Ishikawa (cell line): ENCODE data around the gene PEAK1.

Experiments used
- CEBPB ChIP-seq: IDR thresholded peaks from 2 replicates; pipeline ENCODE4 v1.6.1; 2012
- CREB1 ChIP-seq: IDR thresholded peaks from 2 replicates; pipeline ENCODE4 v1.6.1; 2012; ENCODE audit warnings: low read depth
- EGR1 ChIP-seq: IDR thresholded peaks from 2 replicates; pipeline ENCODE4 v1.6.1; 2012
- EP300 ChIP-seq: IDR thresholded peaks from 2 replicates; pipeline ENCODE4 v1.6.1; 2012; ENCODE audit warnings: borderline replicate concordance
- FOXM1 ChIP-seq: IDR thresholded peaks from 2 replicates; pipeline ENCODE4 v1.6.1; 2012; ENCODE audit warnings: low read depth, borderline replicate concordance
- NFIC ChIP-seq: IDR thresholded peaks from 2 replicates; pipeline ENCODE4 v1.6.1; 2012
- RAD21 ChIP-seq: IDR thresholded peaks from 2 replicates; pipeline ENCODE4 v1.6.1; 2012; ENCODE audit warnings: low read depth
- TAF1 ChIP-seq: IDR thresholded peaks from 2 replicates; pipeline ENCODE4 v1.6.1; 2012; ENCODE audit warnings: low read depth, mild to moderate bottlenecking
- TCF12 ChIP-seq: IDR thresholded peaks from 2 replicates; pipeline ENCODE4 v1.6.1; 2012; ENCODE audit warnings: low read depth
- TEAD4 ChIP-seq: IDR thresholded peaks from 2 replicates; pipeline ENCODE4 v1.6.1; 2012
- YY1 ChIP-seq: IDR thresholded peaks from 2 replicates; pipeline ENCODE4 v1.6.1; 2012; ENCODE audit warnings: low read depth
- ZBTB7A ChIP-seq: IDR thresholded peaks from 2 replicates; pipeline ENCODE4 v1.6.1; 2012; ENCODE audit warnings: low read depth
- TF ChIP-seq, protein P1 (sequence below): IDR thresholded peaks from 2 replicates; pipeline ENCODE4 v1.6.1; 2012
- TF ChIP-seq, protein P2 (sequence below): IDR thresholded peaks from 2 replicates; pipeline ENCODE4 v1.6.1; 2012
- TF ChIP-seq, protein P3 (sequence below): IDR thresholded peaks from 2 replicates; pipeline ENCODE4 v1.6.1; 2012; ENCODE audit warnings: low read depth, mild to moderate bottlenecking

The PEAK1 gene

DNA sequence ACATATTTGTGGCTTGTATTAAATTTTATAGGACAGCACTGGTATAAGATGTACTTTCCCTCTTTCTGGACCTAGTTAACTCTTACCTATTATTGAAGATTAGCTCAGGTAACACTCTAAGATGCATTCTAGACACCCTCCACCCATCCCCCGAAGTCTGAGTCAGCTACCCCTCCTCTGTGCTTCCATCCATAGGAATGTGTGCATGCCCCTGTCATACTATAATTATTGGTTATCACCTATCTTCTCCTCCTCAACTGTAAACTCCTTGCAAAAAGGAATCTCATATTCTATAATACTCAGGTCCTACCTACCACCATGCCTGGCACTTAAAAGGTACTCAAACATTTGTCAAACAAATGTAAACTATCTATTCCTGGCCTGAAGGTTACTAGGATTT lies 3.0 kb downstream of the PEAK1 start:
- TF ChIP-seq NFIC = no peak
- no peak for TF ChIP-seq YY1
- TF ChIP-seq, protein P1, sequence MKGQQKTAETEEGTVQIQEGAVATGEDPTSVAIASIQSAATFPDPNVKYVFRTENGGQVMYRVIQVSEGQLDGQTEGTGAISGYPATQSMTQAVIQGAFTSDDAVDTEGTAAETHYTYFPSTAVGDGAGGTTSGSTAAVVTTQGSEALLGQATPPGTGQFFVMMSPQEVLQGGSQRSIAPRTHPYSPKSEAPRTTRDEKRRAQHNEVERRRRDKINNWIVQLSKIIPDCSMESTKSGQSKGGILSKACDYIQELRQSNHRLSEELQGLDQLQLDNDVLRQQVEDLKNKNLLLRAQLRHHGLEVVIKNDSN = no peak
- no peak for TF ChIP-seq TCF12
- TF ChIP-seq, protein P2, sequence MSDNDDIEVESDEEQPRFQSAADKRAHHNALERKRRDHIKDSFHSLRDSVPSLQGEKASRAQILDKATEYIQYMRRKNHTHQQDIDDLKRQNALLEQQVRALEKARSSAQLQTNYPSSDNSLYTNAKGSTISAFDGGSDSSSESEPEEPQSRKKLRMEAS = no peak
- no peak for TF ChIP-seq EP300

DNA sequence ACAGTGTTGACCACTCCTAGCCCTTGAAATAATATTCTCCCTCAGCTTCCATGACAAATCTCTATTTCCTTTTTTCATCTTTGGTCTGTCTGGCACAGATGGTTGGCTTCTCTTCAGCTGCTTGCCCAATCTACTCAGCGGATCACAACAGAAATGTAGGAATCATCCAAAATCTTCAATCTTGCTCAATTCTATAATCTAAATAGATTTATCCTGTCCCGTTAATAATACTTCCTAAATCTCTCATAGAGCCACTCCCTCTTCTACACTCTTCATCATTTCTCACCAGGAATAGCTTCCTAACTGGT lies 3.8 kb downstream of the PEAK1 start:
- TF ChIP-seq EP300 (no peak), EGR1 (no peak), CEBPB (no peak), YY1 (no peak), TCF12 (no peak), TAF1 (no peak), ZBTB7A (no peak), CREB1 (no peak), FOXM1 (no peak), RAD21 (no peak), TEAD4 (no peak), NFIC (no peak)
- TF ChIP-seq, protein P3, sequence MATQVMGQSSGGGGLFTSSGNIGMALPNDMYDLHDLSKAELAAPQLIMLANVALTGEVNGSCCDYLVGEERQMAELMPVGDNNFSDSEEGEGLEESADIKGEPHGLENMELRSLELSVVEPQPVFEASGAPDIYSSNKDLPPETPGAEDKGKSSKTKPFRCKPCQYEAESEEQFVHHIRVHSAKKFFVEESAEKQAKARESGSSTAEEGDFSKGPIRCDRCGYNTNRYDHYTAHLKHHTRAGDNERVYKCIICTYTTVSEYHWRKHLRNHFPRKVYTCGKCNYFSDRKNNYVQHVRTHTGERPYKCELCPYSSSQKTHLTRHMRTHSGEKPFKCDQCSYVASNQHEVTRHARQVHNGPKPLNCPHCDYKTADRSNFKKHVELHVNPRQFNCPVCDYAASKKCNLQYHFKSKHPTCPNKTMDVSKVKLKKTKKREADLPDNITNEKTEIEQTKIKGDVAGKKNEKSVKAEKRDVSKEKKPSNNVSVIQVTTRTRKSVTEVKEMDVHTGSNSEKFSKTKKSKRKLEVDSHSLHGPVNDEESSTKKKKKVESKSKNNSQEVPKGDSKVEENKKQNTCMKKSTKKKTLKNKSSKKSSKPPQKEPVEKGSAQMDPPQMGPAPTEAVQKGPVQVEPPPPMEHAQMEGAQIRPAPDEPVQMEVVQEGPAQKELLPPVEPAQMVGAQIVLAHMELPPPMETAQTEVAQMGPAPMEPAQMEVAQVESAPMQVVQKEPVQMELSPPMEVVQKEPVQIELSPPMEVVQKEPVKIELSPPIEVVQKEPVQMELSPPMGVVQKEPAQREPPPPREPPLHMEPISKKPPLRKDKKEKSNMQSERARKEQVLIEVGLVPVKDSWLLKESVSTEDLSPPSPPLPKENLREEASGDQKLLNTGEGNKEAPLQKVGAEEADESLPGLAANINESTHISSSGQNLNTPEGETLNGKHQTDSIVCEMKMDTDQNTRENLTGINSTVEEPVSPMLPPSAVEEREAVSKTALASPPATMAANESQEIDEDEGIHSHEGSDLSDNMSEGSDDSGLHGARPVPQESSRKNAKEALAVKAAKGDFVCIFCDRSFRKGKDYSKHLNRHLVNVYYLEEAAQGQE = no peak
- TF ChIP-seq, protein P1 = no peak
- TF ChIP-seq, protein P2 = no peak

DNA sequence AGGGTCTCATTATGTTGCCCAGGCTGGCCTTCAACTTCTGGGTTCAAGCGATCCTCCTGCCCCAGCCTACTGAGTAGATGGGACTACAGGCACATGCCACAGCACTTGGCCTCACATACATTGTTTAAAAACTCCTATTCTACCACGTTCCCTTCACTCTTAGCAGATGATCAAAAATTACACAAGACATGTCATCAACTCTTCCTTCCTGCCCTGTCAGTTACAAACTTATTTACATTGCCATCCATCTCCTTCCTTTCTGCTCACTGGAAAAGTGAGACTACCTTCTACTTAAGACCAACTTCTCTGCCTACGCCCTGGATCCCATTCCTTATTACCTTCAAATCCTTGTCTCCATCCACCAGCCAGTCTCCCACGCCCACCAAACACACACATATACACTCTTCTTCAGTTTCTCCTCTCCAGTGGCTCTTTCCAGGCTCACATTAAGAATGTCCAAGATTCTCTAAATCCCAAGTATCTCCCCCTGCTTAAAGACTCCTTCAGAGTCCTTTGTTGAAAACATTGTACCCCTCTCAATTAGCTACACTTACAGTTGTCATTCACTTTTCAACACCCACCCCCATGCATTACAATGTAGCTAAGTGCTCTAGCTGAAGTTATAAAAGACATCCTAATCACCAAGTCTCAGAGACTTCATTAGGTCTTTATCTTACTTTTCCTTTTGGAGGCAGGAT lies 4.3 kb downstream of the PEAK1 start:
- no peak for TF ChIP-seq FOXM1
- no peak for TF ChIP-seq TAF1
- TF ChIP-seq, protein P1 = no peak

DNA sequence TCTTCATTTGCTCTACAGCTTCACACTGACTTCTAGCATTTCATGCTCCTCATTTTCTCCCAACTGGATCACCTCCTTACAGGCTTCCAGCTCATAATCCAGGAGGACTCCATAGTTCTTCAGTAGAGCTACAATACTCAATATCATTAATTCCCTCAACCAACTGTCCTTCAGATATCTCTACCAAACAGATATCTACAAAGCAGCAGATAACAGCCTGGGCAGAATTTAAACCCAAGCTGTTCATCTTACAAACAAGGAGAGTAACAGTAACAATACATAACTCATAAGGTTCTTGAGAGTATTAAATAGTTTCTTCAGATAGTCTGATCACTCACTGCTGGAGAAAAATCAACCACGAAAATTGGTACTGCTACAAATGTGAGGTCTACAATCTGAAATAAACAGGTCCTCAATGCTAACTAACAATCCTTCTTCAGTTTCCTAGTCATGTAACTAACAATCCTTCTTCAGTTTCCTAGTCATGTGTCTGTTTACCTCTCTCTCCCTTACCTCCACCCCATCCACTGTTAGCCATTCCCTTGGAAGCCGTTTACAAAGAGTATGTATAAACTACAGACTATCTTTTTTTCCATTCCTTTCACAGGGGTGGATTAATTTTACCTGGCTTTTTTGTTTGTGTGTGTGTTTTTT lies 5.0 kb downstream of the PEAK1 start:
- TF ChIP-seq, protein P2 = no peak
- TF ChIP-seq, protein P1 = no peak
- TF ChIP-seq CREB1 (no peak), RAD21 (no peak), CEBPB (no peak), EGR1 (no peak), YY1 (no peak), ZBTB7A (no peak)
- TF ChIP-seq, protein P3 = no peak

DNA sequence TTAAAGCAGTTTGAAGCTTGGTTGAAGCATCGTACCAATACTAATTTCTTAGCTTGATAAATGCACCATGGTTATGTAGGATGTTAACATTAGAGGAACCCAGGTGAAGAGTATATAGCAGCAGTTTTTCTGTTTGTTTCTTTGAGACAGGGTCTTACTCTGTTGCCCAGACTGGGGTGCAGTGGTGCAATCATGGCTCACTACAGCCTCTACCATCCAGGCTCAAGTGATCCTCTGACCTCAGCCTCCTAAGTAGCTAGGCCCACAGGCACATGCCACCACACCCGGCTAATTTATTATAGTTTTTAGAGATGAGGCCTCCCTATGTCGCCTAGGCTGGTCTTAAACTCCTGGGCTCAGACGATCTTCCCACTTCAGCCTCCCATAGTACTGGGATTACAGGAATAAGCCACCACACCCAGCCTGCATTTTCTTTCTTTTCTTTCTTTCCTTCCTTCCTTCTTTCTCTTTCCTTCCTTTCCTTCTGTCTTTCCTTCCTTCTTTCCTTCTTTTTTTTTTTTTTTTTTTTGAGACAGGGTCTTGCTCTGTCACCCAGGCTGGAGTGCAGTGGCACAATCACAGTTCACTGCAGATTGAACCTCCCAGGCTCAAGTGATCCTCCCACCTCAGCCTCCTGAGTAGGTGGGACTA lies 6.1 kb downstream of the PEAK1 start:
- no peak for TF ChIP-seq TEAD4
- TF ChIP-seq, protein P1 = no peak
- TF ChIP-seq FOXM1 = no peak
- no peak for TF ChIP-seq NFIC
- no peak for TF ChIP-seq TAF1
